GM23338 (cell line): ENCODE results near the gene BACE2.

Source experiments
- CREB1 ChIP-seq: fragments of 250-450 bp; sonication (Bioruptor Pico); IDR thresholded peaks from 2 replicates; pipeline ENCODE4 v1.5.0; 2020; ENCODE audit warnings: low read depth, mild to moderate bottlenecking, moderate library complexity
- EZH2 ChIP-seq: fragments of 200-600 bp; sonication (generic); IDR thresholded peaks from one replicate; pipeline ENCODE4 v1.8.0; 2017; ENCODE audit warnings: antibody characterized with exemption, mild to moderate bottlenecking, low read depth; ENCODE audit not compliant: unreplicated experiment
- EZH2phosphoT487 ChIP-seq: fragments of 200-600 bp; sonication (generic); IDR thresholded peaks from one replicate; pipeline ENCODE4 v1.8.1; 2018; ENCODE audit warnings: antibody characterized with exemption; ENCODE audit not compliant: unreplicated experiment
- TF ChIP-seq, protein P1 (sequence below), 2 experiments: fragments of 200-600 bp in 1 of 2; sonication (generic) in 1 of 2; conservative IDR thresholded peaks; 2 replicates each; pipeline versions ENCODE4 v1.5.1 to v1.6.1; 2016 to 2017; ENCODE audit warnings: antibody characterized with exemption in 2 of 2, low read depth in 2 of 2, mild to moderate bottlenecking in 2 of 2, moderate library complexity in 1 of 2
- TF ChIP-seq, protein P2 (sequence below): IDR thresholded peaks from one replicate; pipeline ENCODE4 v1.6.1; 2018; ENCODE audit warnings: antibody characterized with exemption; ENCODE audit not compliant: unreplicated experiment

DNA sequence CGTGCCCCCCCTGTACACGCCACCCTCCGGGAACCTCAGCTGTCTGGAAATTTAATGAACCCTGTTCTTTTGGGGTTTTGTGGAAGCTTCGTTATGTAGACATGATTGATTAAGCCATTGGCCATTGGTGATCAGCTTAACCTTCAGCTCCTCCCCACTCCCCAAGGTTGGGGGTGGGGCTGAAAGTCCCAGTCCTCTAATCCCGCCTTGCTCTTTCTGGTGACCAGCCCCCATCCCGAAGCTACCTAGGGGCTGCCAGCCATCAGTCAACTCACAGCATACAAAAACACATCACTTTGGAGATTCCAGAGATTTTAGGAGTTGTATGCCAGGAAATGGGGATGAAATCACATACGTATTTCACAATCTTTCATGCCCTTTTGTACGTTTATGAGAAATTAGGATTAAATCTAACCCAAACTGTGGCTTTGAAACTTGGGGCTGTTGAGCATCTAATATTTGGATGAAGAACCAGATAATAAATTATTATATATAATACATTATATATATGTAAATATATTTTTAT is 52.3 kb downstream of the BACE2 start:
- TF ChIP-seq, protein P1, sequence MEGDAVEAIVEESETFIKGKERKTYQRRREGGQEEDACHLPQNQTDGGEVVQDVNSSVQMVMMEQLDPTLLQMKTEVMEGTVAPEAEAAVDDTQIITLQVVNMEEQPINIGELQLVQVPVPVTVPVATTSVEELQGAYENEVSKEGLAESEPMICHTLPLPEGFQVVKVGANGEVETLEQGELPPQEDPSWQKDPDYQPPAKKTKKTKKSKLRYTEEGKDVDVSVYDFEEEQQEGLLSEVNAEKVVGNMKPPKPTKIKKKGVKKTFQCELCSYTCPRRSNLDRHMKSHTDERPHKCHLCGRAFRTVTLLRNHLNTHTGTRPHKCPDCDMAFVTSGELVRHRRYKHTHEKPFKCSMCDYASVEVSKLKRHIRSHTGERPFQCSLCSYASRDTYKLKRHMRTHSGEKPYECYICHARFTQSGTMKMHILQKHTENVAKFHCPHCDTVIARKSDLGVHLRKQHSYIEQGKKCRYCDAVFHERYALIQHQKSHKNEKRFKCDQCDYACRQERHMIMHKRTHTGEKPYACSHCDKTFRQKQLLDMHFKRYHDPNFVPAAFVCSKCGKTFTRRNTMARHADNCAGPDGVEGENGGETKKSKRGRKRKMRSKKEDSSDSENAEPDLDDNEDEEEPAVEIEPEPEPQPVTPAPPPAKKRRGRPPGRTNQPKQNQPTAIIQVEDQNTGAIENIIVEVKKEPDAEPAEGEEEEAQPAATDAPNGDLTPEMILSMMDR (conservative IDR thresholded peaks at IDR 0.05; ENCODE audit: low read depth in 2 of 2) = no peak
- TF ChIP-seq EZH2 = no peak
- TF ChIP-seq, protein P2, sequence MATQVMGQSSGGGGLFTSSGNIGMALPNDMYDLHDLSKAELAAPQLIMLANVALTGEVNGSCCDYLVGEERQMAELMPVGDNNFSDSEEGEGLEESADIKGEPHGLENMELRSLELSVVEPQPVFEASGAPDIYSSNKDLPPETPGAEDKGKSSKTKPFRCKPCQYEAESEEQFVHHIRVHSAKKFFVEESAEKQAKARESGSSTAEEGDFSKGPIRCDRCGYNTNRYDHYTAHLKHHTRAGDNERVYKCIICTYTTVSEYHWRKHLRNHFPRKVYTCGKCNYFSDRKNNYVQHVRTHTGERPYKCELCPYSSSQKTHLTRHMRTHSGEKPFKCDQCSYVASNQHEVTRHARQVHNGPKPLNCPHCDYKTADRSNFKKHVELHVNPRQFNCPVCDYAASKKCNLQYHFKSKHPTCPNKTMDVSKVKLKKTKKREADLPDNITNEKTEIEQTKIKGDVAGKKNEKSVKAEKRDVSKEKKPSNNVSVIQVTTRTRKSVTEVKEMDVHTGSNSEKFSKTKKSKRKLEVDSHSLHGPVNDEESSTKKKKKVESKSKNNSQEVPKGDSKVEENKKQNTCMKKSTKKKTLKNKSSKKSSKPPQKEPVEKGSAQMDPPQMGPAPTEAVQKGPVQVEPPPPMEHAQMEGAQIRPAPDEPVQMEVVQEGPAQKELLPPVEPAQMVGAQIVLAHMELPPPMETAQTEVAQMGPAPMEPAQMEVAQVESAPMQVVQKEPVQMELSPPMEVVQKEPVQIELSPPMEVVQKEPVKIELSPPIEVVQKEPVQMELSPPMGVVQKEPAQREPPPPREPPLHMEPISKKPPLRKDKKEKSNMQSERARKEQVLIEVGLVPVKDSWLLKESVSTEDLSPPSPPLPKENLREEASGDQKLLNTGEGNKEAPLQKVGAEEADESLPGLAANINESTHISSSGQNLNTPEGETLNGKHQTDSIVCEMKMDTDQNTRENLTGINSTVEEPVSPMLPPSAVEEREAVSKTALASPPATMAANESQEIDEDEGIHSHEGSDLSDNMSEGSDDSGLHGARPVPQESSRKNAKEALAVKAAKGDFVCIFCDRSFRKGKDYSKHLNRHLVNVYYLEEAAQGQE = no peak
- TF ChIP-seq CREB1 (CRISPR knock-in tag) = no peak
- no peak for TF ChIP-seq EZH2phosphoT487
